CD4-positive, alpha-beta T cell treated with Interleukin-17A for 1 hour (primary cell): ENCODE data around the gene INSRR.

Source experiments
- DNase-seq: peaks from one replicate; pipeline ENCODE4 v3.0.0-alpha.2; 2020

Gene INSRR

DNA sequence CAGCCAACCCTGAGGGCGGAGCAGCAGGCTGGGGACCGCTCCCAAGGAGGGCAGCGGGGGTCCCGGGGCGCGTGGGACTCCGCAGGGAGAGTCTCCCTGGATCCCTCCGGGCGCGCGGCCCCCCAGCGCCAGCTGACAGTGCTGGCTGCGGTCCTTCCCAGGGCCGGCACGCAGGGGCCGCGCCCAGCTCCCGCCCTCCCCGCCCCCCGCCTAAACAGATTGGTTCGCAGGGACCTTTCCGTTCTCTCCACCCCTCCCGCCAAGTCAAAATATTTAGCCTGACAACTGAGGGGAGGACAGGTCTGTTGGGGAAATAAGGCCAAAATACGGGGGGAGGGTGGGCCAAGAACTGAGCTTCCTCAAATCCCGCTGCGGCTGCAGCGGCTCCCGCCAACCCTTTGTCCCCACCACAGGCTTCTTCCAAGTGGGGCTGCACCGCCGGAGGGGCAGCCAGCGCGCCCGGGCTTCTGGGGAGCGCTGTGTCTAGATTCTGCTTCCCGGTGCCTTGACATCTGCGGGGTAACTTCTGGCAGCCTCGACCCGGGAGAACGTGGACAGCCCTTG lies at the start of gene INSRR:
INSRR (minus strand) TSS at position 159 of the 564 bp plus-strand sequence. CDS start 496 bp downstream, outside the sequence.
- DNase-seq, result no peak

DNA sequence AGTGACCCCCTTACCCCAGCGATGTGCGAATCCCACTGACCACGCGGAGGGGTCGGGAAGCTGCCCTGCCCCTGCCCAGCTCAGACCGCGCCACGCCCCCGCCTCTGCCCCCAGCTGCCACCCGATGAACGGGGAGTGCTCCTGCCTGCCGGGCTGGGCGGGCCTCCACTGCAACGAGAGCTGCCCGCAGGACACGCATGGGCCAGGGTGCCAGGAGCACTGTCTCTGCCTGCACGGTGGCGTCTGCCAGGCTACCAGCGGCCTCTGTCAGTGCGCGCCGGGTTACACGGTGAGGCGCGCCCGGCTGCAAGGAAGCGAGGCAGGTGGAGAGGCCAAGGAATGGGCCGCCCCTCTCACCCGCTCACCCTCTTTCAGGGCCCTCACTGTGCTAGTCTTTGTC lies 49.6 kb upstream of the INSRR start:
- DNase-seq, result no peak

DNA sequence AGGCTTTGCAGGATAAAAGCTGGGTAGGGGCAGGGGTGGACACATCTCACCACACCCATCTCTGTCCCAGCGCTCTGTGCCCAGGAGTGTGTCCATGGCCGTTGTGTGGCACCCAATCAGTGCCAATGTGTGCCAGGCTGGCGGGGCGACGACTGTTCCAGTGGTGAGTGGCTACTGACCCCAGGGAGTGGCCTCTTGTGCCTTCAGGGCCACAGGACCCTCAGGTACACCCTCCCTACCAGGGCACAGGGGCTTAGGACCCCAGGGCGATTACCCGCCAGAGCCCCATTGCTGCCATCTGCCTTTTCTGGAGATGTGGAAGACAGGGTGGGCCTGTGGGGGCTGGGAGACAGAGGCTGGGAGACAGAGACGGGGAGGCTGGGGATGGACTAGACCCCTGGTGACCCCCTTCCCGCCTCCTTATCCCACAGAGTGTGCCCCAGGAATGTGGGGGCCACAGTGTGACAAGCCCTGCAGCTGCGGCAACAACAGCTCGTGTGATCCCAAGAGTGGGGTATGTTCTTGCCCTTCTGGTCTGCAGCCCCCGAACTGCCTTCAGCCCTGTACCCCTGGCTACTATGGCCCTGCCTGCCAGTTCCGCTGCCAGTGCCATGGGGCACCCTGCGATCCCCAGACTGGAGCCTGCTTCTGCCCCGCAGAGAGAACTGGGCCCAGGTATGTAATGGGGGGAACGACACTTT lies 47.4 kb upstream of the INSRR start:
- DNase-seq, result no peak

DNA sequence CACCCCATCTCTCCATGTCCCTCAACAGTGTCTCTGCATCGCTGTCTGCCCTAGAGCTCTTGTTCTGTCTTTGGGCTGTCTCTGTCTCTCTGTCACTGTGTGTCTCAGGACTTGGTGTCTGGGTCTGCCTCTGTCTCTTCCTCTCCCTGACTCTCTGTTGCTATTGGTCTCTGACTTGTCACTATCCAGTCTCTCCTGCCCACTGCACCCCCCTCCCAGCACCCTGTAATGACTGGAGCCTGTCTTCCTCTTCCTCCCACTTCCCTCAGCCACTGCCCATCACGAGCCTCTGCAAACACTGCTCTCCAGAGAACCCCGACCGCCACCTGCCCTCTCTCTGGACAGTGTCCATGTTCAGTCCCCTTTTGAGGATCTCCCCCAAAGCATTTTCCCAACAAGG lies 46.7 kb upstream of the INSRR start:
- DNase-seq, result no peak

DNA sequence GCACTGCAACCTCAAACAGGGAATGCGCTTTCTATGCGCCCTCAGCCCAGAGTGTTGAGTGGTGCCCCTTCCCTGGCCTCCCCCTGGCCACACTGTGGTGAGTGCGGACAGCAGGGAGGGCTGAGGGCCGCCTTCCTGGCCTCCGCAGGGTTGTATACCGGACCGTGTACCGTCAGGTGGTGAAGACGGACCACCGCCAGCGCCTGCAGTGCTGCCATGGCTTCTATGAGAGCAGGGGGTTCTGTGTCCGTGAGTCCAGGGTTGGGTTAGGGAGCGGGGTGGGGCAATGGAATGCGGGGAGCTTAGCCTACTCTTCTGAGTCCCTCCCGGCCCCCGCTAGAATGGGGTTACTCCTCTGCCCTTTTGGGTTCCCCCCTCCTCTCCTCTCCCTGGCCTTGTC lies 46.3 kb upstream of the INSRR start:
- DNase-seq, result no peak

DNA sequence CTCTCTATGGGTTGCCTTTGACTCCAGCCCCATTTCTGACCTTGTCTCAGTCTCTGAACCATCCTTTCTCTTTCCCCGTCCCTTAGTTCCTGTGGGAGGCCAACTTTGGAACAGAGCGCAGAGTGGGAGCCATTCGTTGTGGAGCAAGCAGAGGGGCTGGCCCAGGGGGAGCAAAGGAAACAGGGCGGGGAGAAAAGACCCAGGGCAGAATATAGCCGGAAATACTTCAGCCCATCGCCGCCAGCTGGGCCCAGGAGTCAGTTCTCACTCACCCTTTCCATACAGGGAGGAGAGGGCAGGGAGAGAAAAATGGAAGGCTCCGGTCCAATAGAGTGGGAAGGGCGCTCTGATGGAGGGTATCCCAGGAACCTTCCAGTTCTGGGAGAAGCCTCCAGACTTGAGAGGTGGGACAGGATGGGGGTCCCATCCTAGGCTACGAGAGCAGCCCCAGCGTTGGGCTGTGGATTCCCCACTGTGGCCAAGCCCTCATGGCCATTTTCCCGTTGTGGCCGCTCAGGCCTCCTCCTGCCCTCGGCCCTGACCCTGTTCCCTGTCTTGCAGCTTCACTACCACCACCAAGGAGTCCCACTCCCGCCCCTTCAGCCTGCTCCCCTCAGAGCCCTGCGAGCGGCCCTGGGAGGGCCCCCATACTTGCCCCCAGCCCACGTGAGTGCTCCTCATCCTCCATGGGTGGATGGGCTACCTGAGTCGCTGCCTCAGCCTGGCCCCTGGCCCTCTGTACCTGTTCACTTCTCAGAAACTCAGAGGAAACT lies 45.5 kb upstream of the INSRR start:
- no peak for DNase-seq

DNA sequence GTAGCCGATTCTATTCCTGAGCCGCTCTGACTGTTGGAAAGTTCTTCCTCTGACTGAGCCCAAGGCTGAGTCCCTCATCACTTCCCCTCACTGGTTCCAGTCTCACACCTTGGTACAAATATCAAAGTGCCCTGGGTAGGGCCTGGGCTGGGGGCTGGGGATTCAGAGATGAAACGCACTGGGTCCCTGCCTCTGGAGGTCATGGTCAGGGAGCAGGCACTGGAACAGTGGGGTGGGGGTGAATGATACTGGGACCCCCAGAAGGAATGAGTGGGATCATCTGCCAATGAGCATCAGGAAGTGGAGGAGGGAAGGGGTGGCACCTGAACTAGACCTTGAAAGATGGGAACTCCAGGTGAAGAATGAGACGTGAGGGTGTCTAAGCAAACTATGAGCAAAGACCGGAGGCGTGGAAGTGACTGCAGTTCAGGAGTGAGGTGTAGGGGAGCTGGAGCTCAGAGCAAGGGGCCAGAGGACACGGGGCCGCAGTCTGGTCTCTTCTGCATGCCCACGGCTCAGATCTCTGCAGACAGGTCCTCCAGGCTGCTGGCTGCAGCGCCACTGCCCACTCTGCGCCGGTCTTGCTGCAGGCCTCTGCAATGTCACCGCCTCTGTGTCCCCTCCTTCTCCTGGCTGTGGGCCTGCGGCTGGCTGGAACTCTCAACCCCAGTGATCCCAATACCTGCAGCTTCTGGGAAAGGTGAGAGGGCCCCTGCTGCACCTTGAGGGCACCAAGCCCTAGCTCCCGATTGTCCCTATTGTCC lies 44.6 kb upstream of the INSRR start:
- no peak for DNase-seq

DNA sequence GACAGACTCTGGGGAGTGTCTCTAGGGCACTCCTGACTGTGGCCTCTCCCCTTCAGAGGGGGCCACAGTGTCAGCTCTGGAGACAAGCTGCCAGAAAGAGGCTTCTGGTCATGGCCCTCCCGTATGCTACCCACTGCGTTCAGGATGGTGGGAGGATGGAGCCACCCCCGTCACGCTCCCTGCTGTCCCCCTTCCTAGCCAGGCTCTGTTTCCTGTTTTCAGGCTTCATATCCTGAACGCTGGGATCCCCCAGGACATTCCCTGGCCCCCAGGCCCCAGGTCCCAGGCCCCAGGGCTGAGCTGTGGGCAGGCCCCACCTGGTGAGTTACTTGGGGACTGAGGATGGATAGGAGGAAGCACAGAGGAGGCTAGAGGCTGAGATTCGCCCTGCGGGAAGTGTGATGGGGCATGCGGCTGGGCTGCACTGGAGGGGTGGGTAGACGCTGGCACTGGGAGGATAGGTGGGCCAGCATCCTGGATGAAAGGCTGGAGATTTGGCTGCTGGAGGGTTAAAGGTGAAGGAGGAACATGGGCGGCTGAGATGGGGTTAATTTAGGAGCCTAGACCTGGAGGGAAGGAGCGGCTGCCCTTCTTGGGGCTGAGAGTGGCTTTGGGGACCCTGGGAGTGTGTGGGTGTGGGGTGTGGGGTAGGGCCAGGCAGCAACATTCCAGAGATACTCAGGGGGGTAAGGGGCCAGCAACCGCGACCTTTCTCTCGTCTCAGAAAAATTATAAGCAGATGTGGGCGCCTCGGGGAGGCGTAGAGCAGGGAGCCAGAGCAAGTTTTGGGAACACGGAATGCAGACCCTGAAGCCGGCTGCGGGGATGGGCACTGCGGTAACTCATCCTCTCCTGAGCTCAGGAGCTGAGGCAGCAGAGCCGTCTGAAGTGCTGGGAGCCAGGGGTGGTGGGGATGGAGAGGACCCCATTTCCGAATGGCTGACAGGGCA lies 43.3 kb upstream of the INSRR start:
- DNase-seq, result no peak

DNA sequence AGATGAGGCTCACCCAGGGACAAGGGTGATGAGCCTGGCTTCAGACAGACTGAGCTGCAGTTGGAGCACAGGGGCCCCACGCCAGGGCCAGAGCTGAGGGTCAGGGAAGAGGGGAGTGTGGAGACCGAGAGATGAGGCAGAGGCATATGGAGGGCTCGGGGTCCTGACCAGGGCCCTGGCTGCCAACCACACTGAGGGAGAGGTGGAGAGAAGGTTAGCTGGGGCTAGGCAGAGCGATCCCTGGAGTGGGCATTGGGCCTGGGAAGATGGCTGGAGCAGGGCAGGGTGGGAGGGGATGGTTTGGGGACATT lies 42.6 kb upstream of the INSRR start:
- DNase-seq, result no peak

DNA sequence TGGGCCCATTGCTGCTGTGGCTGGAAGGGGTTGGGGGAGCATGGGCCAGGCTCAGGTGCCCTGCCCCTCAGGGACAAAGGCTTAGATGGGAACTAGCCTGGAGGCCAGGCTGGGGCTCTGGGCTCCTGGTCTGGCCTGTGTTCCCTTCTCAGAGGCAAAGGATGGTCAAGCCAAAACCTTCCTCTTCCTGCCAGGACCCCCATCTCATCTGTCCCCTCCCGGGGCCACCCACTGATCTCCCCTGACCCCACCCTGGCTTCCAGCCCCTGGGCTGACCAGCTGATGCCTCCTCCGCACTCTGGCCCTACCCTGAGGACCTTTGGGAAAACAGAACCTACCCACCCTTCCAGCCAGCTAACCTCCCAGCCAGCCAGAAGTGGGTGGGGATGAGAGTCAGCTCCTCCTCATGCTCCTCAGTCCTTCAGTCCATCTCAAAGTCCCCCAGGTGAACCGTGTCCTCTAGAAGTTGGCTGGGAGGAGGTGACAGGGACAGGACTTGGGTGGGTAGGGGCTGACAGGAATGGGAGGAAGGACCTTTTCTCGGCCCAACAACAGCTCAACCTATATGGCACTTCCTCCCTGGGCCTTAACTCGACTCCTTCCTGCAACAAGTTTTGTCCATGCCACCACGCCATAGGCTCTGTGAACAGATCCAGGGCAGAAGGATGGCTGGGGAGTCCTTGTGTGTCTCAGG lies 42.1 kb upstream of the INSRR start:
- DNase-seq, result no peak

DNA sequence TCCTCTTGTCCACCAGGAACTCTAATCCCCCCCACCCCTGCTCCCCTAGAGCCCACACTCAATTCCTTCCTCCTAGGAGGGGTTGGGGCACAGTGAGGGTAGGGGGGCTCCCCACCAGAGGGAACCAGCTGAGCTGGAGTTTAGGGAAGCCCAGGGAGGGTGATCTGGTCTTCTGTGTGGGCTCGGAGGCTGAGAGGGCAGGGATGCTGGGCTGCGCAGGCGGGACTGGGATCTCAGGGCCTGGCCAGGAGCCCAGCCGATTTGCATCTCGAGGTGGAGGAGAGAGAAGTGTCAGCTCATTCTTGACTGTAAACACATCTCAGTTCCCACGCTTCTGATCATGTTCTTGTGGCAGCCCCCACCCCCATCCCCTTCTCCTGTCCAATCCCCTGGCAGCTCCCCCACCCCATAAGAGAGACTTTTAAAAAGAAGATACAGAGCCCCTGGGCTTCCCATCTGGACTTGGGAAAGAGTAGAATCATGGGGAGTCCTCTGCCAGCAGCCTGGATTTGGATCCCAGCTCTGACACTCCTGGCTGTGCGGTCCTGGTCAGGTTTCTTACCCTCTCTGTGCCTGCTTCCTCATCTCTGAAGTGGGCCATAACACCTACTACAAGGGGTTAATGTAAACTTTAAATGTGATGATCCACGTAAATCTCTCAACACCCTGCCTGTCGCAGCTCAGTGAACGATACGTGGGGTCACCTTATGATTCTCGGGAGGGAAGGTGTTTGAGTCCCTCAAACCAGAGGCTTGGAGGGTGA lies 41.2 kb upstream of the INSRR start:
- no peak for DNase-seq

DNA sequence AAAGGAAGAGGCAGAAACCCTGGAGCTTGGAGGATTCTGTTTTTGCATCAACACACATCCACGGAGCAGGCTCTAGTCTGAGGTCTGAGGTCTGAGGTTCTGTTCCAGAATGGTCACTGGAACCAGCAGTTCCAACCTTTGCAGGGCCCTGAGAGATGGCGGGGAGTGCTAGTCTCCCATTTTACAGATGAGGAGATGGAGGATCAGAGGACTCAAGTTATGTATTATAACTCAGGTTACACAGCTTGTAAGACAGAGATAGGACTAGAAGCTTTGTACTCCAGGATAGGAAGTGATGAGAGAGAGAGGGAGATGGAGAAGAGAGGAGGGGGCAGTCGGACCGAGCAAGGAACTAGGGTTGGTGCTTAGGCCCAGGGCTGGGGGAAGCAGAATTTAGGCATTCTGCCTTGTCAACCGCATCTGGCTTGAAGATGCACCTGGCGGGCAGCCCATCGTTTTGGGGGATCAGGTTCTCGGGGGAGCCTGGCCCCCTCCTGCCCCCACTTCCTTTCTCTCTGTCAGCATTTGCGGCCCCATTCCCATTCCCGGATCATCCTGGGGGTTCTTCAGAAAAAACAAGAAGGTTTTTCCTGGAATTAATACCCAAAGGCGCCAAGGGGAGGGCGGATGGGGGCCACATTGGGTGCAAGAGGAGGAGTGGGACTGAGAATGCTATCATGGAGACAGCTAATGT lies 40.2 kb upstream of the INSRR start:
- DNase-seq, result no peak

DNA sequence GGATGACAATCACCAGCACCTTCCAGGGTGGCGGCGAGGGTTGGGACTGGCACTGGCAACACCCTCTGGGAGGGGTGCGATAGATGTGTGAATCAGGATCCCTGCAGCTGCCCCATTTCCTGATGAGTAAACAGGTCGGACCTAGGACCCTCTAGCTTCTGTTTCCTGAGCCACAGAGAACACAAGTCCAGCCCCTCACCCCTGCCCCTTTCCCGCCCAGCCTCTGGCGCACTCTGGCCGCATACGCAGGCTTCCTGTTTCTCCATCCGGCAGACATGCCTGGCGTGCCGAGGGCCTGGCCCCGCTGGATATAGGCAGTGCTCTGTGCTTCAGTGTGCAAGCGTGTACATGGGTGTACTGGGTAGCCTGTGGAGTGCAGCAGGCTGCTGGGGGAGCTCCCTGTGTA lies 39.2 kb upstream of the INSRR start:
- DNase-seq, result no peak

DNA sequence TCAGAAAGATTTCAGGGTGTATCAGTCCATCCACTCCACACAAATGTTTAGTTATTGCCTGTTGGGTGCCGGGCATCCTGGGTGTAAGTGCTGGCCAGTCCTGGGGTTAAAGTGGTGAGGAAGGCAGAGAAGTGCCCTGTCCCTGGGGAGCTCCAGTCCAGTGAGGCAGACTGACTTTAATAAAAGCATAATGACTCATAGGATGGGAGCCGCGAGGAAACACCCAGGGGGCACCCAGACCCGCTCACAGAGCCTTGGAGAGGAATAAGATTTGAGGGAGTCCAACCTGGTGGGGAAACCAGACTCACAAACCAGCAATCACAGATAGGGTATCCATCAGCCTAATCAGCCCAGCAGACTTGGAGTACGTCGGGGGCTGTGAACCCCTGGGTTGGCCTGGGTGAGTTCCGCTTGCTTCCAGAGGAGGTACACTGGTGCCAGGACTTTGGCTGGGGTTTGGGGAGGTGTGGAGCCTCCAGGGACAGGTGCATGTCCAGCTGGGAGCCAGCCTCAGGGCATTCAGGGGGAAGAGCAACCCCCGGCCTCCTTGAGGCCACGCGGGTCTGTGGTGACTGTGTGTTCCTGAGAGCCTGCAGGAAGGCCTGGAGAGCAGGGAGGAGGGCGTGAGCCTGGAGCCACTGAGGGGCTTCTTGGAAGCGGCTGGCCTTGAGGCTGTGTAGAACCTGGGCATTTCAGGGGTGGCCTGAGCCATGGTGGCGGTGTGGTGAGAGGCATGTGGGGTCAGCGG lies 38.3 kb upstream of the INSRR start:
- no peak for DNase-seq

DNA sequence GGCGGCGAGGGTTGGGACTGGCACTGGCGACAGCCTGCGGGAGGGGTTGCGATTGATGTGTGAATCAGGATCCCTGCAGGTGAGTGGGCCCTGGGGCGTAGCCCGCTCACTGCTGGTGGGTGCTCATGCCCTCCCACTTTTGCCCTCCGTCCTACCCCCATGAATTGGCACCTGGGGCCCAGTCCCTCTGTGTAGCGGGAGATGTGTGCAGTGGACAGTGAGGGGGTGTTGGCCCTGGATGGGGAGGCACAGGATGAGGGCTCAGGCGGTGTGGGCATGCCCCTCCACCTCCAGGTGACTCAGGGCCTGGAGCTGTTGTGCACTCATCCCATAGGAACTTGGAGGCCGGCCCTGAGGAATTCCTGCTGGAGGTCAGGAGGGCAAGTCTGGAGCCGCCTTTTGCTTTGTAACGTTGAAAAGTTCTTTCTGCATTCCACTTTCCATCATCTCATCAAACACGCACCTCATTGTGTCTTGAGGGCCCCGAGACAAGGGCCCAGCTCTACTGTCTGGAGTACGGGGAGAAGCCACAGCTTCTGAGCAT lies 37.6 kb upstream of the INSRR start:
- DNase-seq, result no peak

DNA sequence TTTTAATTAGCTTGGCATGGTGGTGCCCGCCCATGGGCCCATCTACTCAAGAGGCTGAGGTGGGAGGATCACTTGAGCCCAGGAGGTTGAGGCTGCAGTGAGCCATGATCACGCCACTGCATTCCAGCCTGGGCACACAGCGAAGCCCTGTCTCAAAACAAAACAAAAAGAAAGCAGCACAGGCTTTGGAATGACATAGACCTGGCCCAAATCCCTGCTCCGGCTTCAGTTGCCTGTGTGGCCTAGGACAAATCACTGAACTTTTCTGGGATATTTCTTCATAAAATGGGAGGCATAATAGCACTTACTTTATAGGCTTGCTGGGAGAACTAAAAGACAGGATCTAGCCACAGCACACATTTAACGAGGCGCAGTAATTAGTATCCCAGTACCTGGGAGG lies 37.0 kb upstream of the INSRR start:
- DNase-seq, result no peak

DNA sequence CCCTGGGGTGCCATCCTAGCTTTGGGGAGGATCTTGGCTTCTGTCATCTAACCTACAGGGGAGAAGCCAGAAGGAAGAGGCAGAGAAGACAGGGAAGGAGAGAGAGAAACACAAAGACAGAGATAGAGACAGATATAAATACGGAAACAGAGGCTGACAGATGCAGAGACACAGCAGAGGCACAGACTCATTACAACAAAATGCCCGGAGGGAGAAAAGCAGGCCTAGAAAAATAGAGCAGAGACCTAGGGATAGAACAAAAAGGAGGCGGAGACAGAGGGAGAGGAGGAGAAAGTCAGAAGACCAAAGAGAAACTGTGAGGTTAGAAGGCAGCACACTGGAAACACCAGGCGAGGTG lies 36.5 kb upstream of the INSRR start:
- no peak for DNase-seq

DNA sequence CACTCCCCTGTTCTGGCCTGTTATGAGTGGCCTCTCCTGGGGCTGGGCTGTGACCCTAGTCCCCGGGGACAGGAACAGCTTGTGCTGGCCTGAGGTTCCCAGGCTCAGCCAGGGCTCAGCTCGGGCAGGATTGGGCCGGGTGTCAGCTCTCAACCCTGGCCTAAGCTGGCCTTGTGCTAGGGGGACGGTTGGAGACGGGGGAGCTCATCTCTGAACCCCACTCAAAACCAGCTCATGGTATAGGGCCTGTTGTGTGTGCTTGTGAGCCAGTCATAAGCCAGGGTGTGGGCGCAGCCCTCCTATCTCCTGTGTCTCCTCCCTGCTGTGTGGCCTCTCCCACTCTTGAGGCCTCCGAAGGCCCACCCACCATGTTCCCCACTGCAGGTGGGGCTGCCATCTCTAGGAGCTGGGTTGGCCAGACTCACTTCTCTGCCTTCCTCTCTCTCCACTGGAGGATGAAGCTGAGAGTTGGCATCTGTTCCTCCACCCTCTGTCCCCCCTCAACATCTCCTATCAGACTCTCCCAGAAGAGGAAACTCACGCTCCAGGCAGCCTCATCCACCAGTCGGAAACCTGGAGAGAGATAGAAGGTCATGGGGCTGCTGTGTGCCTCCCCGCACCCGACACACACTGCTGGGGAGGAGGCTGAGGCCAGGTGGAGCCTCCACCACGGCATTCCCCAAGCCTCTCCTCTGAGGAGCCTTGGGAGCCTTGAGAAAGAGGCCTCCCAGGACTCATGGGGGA lies 36.0 kb upstream of the INSRR start:
- DNase-seq, result no peak

DNA sequence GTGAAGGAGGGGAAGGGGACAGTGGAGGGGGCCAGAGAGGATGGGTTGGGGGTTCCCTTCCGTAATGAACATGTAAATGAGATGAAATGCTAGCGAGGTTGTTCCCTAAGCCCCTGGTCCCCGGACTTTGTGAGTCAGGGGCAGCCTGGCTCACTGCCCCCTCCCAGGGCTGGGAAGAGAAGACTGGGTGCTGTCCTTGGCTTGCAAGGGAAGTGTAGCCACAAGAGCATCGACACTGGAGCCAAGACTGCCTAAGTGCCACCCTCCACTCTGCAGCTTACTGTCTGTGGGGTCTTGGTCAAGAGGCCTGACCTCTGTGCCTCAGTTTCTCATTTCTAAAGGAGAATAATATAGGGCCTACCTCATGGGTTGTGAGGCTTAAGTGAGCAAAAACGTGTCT lies 35.1 kb upstream of the INSRR start:
- DNase-seq, result no peak
